Activated T-cell treated with anti-CD3 and anti-CD28 coated beads for 48 hours (primary cell): ENCODE data around the gene TMEM175.

Source experiments
- DNase-seq: peaks from one replicate; pipeline ENCODE4 v3.0.0-alpha.2; 2020; ENCODE audit warnings: low read depth

TMEM175 gene

GRCh38 chr4:946517-947471 is 14.5 kb downstream of the TMEM175 start:
- DNase-seq = no peak

- no peak for DNase-seq
These were observed 15.3 kb downstream of the TMEM175 start for GRCh38 chr4:947491-947971.

GRCh38 chr4:948101-948935 is 16.1 kb downstream of the TMEM175 start:
- DNase-seq = no peak

GRCh38 chr4:948936-949300 is 16.7 kb downstream of the TMEM175 start:
- no peak for DNase-seq

- DNase-seq = no peak
These were observed 17.4 kb downstream of the TMEM175 start for GRCh38 chr4:949656-950055.

- no peak for DNase-seq
These were observed 18.1 kb downstream of the TMEM175 start for GRCh38 chr4:950136-951020.

- DNase-seq = no peak
These were observed 18.9 kb downstream of the TMEM175 start for GRCh38 chr4:951186-951585.

GRCh38 chr4:951594-952468 is 19.6 kb downstream of the TMEM175 start:
- DNase-seq = no peak

GRCh38 chr4:952881-953573 is 20.8 kb downstream of the TMEM175 start:
- DNase-seq = no peak

GRCh38 chr4:953574-953915 is 21.3 kb downstream of the TMEM175 start:
- DNase-seq = no peak

GRCh38 chr4:954211-955020 is 22.2 kb downstream of the TMEM175 start:
- no peak for DNase-seq

GRCh38 chr4:955161-955921 is 23.1 kb downstream of the TMEM175 start:
- no peak for DNase-seq

- no peak for DNase-seq
These were observed 23.7 kb downstream of the TMEM175 start for GRCh38 chr4:955931-956381.

GRCh38 chr4:956531-957230 is 24.4 kb downstream of the TMEM175 start:
- no peak for DNase-seq

- DNase-seq = no peak
These were observed 24.9 kb downstream of the TMEM175 start for GRCh38 chr4:957231-957580.

- no peak for DNase-seq
These were observed 25.5 kb downstream of the TMEM175 start for GRCh38 chr4:957581-958313.

GRCh38 chr4:958314-958665 is 26.0 kb downstream of the TMEM175 start:
- DNase-seq = no peak
